Loucy (cell line): Measurements from ENCODE around the gene ALDH4A1.

Experiments
- H2AFZ ChIP-seq: fragments of 200-600 bp; sonication (generic); 2 replicates; pipeline ENCODE4 v1.6.0; 2016; ENCODE audit warnings: antibody characterized with exemption, mild to moderate bottlenecking, low read length, moderate library complexity
- H3F3A ChIP-seq: fragments of 200-600 bp; 2 replicates; pipeline ENCODE4 v1.6.0; 2016; ENCODE audit warnings: antibody characterized with exemption, low read depth, mild to moderate bottlenecking
- H3K27me3 ChIP-seq: fragments of 200-600 bp; sonication (generic); 2 replicates; pipeline ENCODE4 v1.6.1; 2014; ENCODE audit warnings: low read length, mild to moderate bottlenecking; ENCODE audit not compliant: insufficient read depth, poor library complexity, severe bottlenecking
- H3K36me3 ChIP-seq: fragments of 200-600 bp; sonication (generic); 2 replicates; pipeline ENCODE4 v1.6.1; 2016; ENCODE audit warnings: low read length; ENCODE audit not compliant: insufficient read depth
- H3K4me1 ChIP-seq: fragments of 200-600 bp; sonication (generic); 2 replicates; pipeline ENCODE4 v1.5.1; 2014; ENCODE audit warnings: low read length, mild to moderate bottlenecking; ENCODE audit not compliant: insufficient read depth, poor library complexity, severe bottlenecking
- H3K4me2 ChIP-seq: fragments of 200-600 bp; sonication (generic); 2 replicates; pipeline ENCODE4 v1.6.0; 2014; ENCODE audit warnings: antibody characterized with exemption, low read length, low read depth, mild to moderate bottlenecking; ENCODE audit not compliant: poor library complexity, severe bottlenecking
- H3K4me3 ChIP-seq: fragments of 200-600 bp; sonication (generic); 2 replicates; pipeline ENCODE4 v1.5.1; 2014; ENCODE audit warnings: low read length, mild to moderate bottlenecking, mixed read lengths; ENCODE audit not compliant: poor library complexity, severe bottlenecking
- H3K79me2 ChIP-seq: fragments of 200-600 bp; sonication (generic); 2 replicates; pipeline ENCODE4 v1.6.1; 2014; ENCODE audit warnings: low read length; ENCODE audit not compliant: insufficient read depth
- H3K9ac ChIP-seq: fragments of 200-600 bp; sonication (generic); 2 replicates; pipeline ENCODE4 v1.6.0; 2014; ENCODE audit warnings: mild to moderate bottlenecking, low read depth, low read length, moderate library complexity; ENCODE audit not compliant: poor library complexity, severe bottlenecking
- H3K9me2 ChIP-seq: fragments of 200-600 bp; sonication (generic); replicated peaks from 2 replicates; pipeline ENCODE4 v1.6.1; 2016; ENCODE audit warnings: low read depth, low read length, mixed read lengths
- H3K9me3 ChIP-seq: fragments of 200-600 bp; sonication (generic); 2 replicates; pipeline ENCODE4 v1.6.1; 2014; ENCODE audit warnings: mild to moderate bottlenecking, antibody characterized with exemption, low read length, low read depth; ENCODE audit not compliant: insufficient read depth
- H4K20me1 ChIP-seq: fragments of 200-600 bp; sonication (generic); 2 replicates; pipeline ENCODE4 v1.6.0; 2014; ENCODE audit warnings: antibody characterized with exemption, low read length, mild to moderate bottlenecking; ENCODE audit not compliant: insufficient read depth, poor library complexity, severe bottlenecking
- CTCF ChIP-seq: fragments of 200-600 bp; sonication (generic); conservative IDR thresholded peaks from 2 replicates; pipeline ENCODE4 v1.5.1; 2014; ENCODE audit warnings: mild to moderate bottlenecking, antibody characterized with exemption, low read length
- EZH2phosphoT487 ChIP-seq: fragments of 200-600 bp; IDR thresholded peaks from 2 replicates; pipeline ENCODE4 v1.6.1; 2018; ENCODE audit warnings: antibody characterized with exemption, mild to moderate bottlenecking, moderate library complexity, borderline replicate concordance

Gene ALDH4A1

DNA sequence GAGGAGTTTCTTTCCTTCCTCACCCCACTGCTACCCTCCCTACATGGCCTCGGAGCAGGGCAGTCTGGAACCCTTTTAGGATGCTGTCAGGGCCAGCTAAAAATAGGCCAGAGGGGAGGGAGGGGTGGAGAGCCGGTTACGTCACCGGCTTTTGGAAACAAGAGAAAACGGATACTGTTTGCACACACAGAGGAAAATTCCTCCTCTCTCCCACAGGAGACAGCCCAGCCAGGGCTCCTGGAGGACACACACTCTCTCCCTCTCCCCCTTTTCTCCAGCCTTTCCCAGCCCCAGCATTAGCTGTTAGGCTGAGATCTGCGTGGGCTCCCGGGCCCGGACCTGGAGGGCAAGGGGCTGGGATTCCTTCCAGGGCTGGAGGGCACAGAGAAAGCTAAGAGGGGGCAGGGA is 20.0 kb upstream of the ALDH4A1 start:
- peaks cover 55% of the 10 kb centered on the region for H3K79me2 ChIP-seq
- no peaks in the 10 kb centered on the region for H4K20me1 ChIP-seq
- H3K27me3 ChIP-seq: no peaks in the 10 kb centered on the region
- H3K4me2 ChIP-seq: no peak overlapping the region
- H3K4me3 ChIP-seq: no peak overlapping the region
- peak overlapping the region; percentile 54 for H3K9ac ChIP-seq
- no peak for TF ChIP-seq CTCF
- TF ChIP-seq EZH2phosphoT487: no peak
- peaks cover 43% of the 10 kb centered on the region for H3K4me1 ChIP-seq
- 0 out of 2 replicates have a peak, but pooled peaks cover 6% of the 10 kb centered on the region for H3F3A ChIP-seq
- no peaks in the 10 kb centered on the region for H3K9me2 ChIP-seq
- peaks cover 34% of the 10 kb centered on the region; the same call in 1 of the 2 replicates for H3K36me3 ChIP-seq
- no peaks in the 10 kb centered on the region for H3K9me3 ChIP-seq
- no peak overlapping the region for H2AFZ ChIP-seq

- Histone ChIP-seq H3K4me3 (no peak overlapping the region), H3K4me1 (peaks cover 37% of the 10 kb centered on the region), H2AFZ (no peak overlapping the region), H3K4me2 (no peak overlapping the region), H3K36me3 (peaks cover 40% of the 10 kb centered on the region; the same call in 1 of the 2 replicates), H3F3A (0 out of 2 replicates have a peak, but pooled peaks cover 5% of the 10 kb centered on the region), H4K20me1 (no peaks in the 10 kb centered on the region), H3K9ac (no peak overlapping the region), H3K9me3 (no peaks in the 10 kb centered on the region), H3K9me2 (no peaks in the 10 kb centered on the region), H3K79me2 (peaks cover 50% of the 10 kb centered on the region), H3K27me3 (no peaks in the 10 kb centered on the region)
- peak; percentile 41; the same call in 1 of the 2 replicates for TF ChIP-seq CTCF
- no peak for TF ChIP-seq EZH2phosphoT487
These were observed 19.3 kb upstream of the ALDH4A1 start for GRCh38 chr1:18921516-18922251.

GRCh38 chr1:18920931-18921330 is 18.6 kb upstream of the ALDH4A1 start:
- Histone ChIP-seq H3K4me3 (no peak overlapping the region), H3K4me2 (no peak overlapping the region), H3K9ac (no peak overlapping the region), H3K9me2 (no peaks in the 10 kb centered on the region), H3F3A (0 out of 2 replicates have a peak, but pooled peaks cover 5% of the 10 kb centered on the region), H3K27me3 (no peaks in the 10 kb centered on the region), H4K20me1 (no peaks in the 10 kb centered on the region), H3K36me3 (peaks cover 48% of the 10 kb centered on the region; the same call in 1 of the 2 replicates), H3K9me3 (no peaks in the 10 kb centered on the region), H2AFZ (no peak overlapping the region), H3K4me1 (peaks cover 32% of the 10 kb centered on the region), H3K79me2 (peaks cover 47% of the 10 kb centered on the region)
- no peak for TF ChIP-seq CTCF
- no peak for TF ChIP-seq EZH2phosphoT487
